ENCODE results near the gene LEMD1.

DNA sequence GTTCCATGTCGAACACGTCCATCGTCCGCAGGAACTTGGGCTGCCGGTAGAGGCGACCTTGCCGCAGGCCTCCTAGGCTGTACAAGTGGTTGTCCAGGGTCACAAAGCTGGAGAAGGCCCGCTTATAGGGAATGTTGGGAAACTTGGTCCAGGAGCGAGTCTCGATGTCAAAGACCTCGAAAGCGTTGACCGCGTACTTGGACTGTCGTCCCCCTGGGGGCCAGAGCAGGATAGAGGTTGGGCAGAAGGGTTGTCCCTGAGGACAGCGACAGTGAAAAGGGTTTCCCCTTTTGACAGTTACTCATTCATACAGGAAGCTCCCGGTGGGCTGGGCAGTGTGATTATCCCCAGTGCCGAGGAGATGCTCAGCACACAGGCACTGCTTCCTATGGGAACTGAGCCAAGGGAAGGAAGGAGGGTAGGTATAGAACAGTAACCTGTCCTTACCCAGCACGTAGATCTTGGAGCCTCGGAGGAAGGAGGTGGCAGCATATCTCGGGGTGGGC, 82.6 kb downstream of the LEMD1 start:
- no peak for TF ChIP-seq POLR2AphosphoS5 (IDR thresholded peaks at IDR 0.05)
- TF ChIP-seq, protein P1, sequence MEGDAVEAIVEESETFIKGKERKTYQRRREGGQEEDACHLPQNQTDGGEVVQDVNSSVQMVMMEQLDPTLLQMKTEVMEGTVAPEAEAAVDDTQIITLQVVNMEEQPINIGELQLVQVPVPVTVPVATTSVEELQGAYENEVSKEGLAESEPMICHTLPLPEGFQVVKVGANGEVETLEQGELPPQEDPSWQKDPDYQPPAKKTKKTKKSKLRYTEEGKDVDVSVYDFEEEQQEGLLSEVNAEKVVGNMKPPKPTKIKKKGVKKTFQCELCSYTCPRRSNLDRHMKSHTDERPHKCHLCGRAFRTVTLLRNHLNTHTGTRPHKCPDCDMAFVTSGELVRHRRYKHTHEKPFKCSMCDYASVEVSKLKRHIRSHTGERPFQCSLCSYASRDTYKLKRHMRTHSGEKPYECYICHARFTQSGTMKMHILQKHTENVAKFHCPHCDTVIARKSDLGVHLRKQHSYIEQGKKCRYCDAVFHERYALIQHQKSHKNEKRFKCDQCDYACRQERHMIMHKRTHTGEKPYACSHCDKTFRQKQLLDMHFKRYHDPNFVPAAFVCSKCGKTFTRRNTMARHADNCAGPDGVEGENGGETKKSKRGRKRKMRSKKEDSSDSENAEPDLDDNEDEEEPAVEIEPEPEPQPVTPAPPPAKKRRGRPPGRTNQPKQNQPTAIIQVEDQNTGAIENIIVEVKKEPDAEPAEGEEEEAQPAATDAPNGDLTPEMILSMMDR (IDR thresholded peaks at IDR 0.05 in 8 of 11, conservative IDR thresholded peaks at IDR 0.05 in 3 of 11) = no peak

Data from spleen (tissue), 7 donors.